Colonic mucosa (tissue), 4 donors: ENCODE measurements around the gene ETFDH. TPM values are rescaled to one million over a fixed set of nuclear protein-coding genes. Genes with fewer than 3 reads are reported as not detected.

Source experiments
- DNase-seq: peaks from one replicate; pipeline ENCODE4 v3.0.0-alpha.2; 2020
- H3K27ac ChIP-seq: fragments of 200-600 bp; one replicate; pipeline ENCODE4 v1.8.0; 2021
- H3K27me3 ChIP-seq: fragments of 200-600 bp; one replicate; pipeline ENCODE4 v1.8.0; 2021
- H3K36me3 ChIP-seq: fragments of 200-600 bp; one replicate; pipeline ENCODE4 v1.8.0; 2021
- H3K4me1 ChIP-seq: fragments of 200-600 bp; one replicate; pipeline ENCODE4 v1.8.0; 2021; ENCODE audit warnings: mild to moderate bottlenecking
- H3K4me3 ChIP-seq: fragments of 200-600 bp; one replicate; pipeline ENCODE4 v1.8.0; 2021
- H3K9ac ChIP-seq, 2 donors: one replicate each; pipeline ENCODE4 v1.7.0; 2013; ENCODE audit warnings: control low read depth in 2 of 2, low read depth in 2 of 2, low read length in 2 of 2
- H3K9me3 ChIP-seq: fragments of 200-600 bp; one replicate; pipeline ENCODE4 v1.8.0; 2021
- intact Hi-C: fragments of 100-400 bp; cut with DNase I; formaldehyde crosslinking; loops from one replicate; pipeline ENCODE4 v1.14.1; 2022
- total RNA-seq, 2 donors: library from RNA; stranded (reverse); fragmentation: NEBNext Ultra II Directional in 1 of 2; extraction: Animal tissue kit (Norgen Biotek cat#: 25700) in 1 of 2; gene quantifications; one replicate each; pipeline ENCODE4 v1.2.1, GENCODE V29; 2021
- TF ChIP-seq, protein P1 (sequence below): fragments of 200-600 bp; IDR thresholded peaks from one replicate; pipeline ENCODE4 v1.8.0; 2022; ENCODE audit warnings: antibody characterized with exemption, mild to moderate bottlenecking
- donor health status: healthy.
- donor health status: DM: no; HTN: no; CAD: no.
- donor health status: DM: no; HTN: no; CAD: no.

Gene ETFDH
- total RNA-seq, 2 donors from 2014 or later: 63.7 to 72.9 TPM

DNA sequence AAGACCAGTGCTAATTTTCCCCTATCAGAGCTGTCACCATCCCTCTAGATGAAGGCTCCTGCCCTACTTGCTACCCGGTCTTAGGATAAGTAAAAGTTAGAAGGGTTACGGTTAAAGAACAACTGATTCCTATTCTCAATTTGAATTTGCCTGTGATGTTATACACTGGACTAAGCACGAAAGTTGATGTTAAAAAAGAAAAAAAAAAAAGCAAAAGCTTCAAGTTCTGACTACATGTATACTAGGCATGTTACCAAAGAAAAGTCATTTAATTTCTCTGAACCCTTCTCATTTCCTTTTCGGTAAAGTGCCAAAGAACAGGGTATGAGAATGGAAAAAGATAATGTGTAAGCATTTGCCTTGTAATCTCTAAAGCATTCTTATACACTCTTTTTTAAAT is 52.5 kb downstream of the ETFDH start:
- no peak overlapping the region for H3K9ac ChIP-seq
- H3K9me3 ChIP-seq: no peaks in the 10 kb centered on the region
- intact Hi-C loops: loop anchor here (5.0 to 10.0 kb wide), 3 partner anchors 38 to 480 kb away; no protein-coding TSS in a partner anchor
- H3K36me3 ChIP-seq: no peaks in the 10 kb centered on the region
- H3K27ac ChIP-seq: no peak overlapping the region
- no peak for DNase-seq
- no peaks in the 10 kb centered on the region for H3K4me1 ChIP-seq
- no peaks in the 10 kb centered on the region for H3K27me3 ChIP-seq
- H3K4me3 ChIP-seq: no peak overlapping the region
- TF ChIP-seq, protein P1, sequence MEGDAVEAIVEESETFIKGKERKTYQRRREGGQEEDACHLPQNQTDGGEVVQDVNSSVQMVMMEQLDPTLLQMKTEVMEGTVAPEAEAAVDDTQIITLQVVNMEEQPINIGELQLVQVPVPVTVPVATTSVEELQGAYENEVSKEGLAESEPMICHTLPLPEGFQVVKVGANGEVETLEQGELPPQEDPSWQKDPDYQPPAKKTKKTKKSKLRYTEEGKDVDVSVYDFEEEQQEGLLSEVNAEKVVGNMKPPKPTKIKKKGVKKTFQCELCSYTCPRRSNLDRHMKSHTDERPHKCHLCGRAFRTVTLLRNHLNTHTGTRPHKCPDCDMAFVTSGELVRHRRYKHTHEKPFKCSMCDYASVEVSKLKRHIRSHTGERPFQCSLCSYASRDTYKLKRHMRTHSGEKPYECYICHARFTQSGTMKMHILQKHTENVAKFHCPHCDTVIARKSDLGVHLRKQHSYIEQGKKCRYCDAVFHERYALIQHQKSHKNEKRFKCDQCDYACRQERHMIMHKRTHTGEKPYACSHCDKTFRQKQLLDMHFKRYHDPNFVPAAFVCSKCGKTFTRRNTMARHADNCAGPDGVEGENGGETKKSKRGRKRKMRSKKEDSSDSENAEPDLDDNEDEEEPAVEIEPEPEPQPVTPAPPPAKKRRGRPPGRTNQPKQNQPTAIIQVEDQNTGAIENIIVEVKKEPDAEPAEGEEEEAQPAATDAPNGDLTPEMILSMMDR: no peak

DNA sequence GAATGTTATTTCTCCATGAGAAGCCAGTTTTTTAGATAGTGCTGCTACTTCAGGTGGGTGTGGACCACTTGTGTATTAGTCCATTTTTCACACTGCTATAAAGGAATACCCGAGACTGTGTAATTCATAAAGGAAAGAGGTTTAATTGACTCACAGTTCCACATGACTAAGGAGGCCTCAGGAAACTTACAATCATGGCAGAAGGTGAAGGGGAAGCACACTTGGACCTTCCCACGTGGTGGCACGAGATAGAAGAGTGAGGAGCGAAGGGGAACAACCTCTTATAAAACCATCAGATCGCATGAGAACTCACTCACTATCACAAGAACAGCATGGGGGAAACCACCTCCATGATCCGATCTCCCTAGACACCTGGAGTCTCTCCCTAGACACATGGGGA is 54.5 kb downstream of the ETFDH start:
- intact Hi-C loops: loop anchor here (5.0 to 10.0 kb wide), 3 partner anchors 36 to 478 kb away; no protein-coding TSS in a partner anchor
- Histone ChIP-seq H3K36me3 (no peaks in the 10 kb centered on the region), H3K9ac (no peak overlapping the region), H3K27ac (no peak overlapping the region), H3K4me1 (no peaks in the 10 kb centered on the region), H3K4me3 (no peak overlapping the region), H3K9me3 (no peaks in the 10 kb centered on the region), H3K27me3 (no peaks in the 10 kb centered on the region)
- TF ChIP-seq, protein P1: no peak
- no peak for DNase-seq

DNA sequence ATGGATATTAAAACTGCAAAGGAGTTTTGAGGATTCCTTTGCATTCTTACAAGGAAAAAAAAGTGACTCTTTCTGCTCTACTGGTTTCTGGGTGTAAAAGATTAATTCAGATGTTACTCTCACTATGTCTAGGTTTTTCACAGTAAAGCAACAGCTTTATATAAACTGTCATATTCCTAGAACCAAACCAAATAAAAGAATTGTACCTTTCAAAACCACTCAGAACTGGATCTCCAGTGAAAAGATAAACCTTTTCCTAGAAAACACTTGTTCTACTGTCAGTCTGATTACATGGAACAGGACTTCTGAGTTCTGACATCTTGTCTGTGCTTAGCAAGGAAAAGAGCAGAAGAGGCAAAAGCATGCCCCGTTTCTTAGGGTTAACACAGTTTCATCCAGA is 56.1 kb downstream of the ETFDH start:
- TF ChIP-seq, protein P1: no peak
- Histone ChIP-seq H3K4me1 (no peaks in the 10 kb centered on the region), H3K27me3 (no peaks in the 10 kb centered on the region), H3K4me3 (no peak overlapping the region), H3K36me3 (no peaks in the 10 kb centered on the region), H3K9me3 (no peaks in the 10 kb centered on the region), H3K27ac (no peak overlapping the region), H3K9ac (no peak overlapping the region)
- DNase-seq: no peak
- intact Hi-C loops: loop anchor here (5.0 to 10.0 kb wide), 3 partner anchors 34 to 477 kb away; no protein-coding TSS in a partner anchor

DNA sequence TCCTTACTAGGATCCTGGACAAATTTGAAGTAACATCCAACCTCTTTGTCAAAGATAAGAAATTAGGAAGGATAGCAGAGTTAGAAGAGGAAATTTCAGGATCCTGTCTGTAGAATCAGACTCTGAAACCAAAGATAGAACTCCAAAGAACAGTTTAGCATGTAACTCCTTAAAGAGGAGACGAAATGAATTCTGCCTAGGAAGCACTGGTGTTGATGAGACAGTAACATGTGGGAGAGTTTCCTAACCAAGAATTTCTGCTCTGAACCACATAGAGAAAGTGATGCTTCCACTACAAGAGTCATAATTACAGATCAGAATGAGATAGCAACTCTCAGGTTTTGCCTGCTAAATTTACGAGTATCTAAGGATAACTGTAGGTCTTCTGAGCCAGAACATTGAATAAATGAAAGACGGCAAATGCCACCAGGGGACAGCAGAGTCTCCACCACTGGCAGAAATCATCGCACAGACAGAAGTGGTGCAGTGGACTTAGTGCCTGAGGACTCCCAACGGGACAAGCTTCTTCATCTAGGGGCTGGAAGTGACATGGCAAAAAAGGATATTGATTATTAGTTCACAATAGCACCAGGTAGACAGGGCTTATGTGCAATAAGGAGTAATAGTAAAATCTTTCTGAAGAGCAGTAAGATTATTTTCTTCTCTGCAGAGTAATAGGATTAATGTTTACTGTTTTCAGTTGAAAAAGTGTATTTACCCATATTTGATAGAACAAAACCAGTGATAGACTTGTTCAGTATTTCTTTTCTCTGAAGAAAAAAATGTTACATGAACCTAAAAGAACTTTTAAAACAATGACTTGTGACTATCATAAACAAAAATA is 57.8 kb downstream of the ETFDH start:
- intact Hi-C loops: loop anchor here (2.0 to 10.0 kb wide), 4 partner anchors 32 to 475 kb away; no protein-coding TSS in a partner anchor
- no peak overlapping the region for H3K9ac ChIP-seq
- DNase-seq: peak; percentile 72
- H3K9me3 ChIP-seq: no peaks in the 10 kb centered on the region
- no peak overlapping the region for H3K27ac ChIP-seq
- H3K4me1 ChIP-seq: no peaks in the 10 kb centered on the region
- no peaks in the 10 kb centered on the region for H3K36me3 ChIP-seq
- no peak overlapping the region for H3K4me3 ChIP-seq
- H3K27me3 ChIP-seq: no peaks in the 10 kb centered on the region
- TF ChIP-seq, protein P1: peak; percentile 91

DNA sequence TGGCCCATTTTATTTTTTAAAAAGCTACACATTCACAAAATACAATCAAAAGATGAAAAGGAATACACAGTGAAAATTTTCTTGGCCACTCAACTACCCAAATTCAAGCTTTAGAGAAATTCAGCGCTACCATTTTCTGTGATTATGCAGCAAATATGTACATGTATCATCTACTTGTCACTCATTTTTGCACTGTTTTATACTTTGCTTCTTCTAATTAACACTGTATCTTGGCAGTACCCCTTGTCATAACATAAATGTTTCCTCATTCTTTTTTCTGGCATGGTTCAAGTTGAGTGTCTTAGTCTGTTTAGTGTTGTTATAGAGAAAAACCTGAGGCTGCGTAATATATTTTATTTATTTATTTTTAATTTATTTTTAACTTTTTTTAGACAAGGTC is 66.8 kb downstream of the ETFDH start:
- TF ChIP-seq, protein P1: no peak
- intact Hi-C loops: no loop called here
- Histone ChIP-seq H3K36me3 (no peaks in the 10 kb centered on the region), H3K27me3 (no peaks in the 10 kb centered on the region), H3K4me3 (no peak overlapping the region), H3K9me3 (no peaks in the 10 kb centered on the region), H3K27ac (no peak overlapping the region), H3K9ac (no peak overlapping the region), H3K4me1 (no peaks in the 10 kb centered on the region)
- DNase-seq: no peak
